NK-92 treated with Interleukin-12 subunit alpha and Interleukin-12 subunit beta, amount 100 ng/mL, for 24 hours (cell line): ENCODE data around the gene RNF166.

Source experiments
- DNase-seq: peaks from one replicate; lab custom pipeline; 2025; lab: John Stamatoyannopoulos, UW

Gene RNF166

DNA sequence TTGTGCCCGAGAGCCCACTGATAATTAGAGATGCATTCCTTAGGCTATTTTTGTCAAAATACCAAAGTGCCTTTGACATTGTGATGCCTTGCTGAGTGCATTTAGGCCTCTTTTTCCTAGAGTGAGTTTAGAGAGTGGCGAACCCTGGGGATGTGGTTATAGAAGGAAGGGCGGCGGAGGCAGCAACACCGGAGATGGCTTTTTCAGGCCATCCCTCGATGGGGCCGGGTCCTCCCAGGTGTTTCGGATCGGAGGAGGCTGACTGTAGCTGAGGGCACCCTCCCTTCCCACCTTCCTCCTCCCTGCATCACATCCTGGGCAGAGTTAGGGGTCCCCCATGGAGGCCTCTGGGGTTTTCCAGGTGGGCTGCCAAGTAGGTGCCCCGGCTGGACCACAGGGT, 13.3 kb downstream of the RNF166 start:
- no peak for DNase-seq

- DNase-seq, result no peak
These were observed 14.2 kb downstream of the RNF166 start for GRCh38 chr16:88691924-88692560.

GRCh38 chr16:88691129-88691813, 14.9 kb downstream of the RNF166 start:
- DNase-seq, result no peak

- no peak for DNase-seq
These were observed 15.7 kb downstream of the RNF166 start for GRCh38 chr16:88690341-88691128.

DNA sequence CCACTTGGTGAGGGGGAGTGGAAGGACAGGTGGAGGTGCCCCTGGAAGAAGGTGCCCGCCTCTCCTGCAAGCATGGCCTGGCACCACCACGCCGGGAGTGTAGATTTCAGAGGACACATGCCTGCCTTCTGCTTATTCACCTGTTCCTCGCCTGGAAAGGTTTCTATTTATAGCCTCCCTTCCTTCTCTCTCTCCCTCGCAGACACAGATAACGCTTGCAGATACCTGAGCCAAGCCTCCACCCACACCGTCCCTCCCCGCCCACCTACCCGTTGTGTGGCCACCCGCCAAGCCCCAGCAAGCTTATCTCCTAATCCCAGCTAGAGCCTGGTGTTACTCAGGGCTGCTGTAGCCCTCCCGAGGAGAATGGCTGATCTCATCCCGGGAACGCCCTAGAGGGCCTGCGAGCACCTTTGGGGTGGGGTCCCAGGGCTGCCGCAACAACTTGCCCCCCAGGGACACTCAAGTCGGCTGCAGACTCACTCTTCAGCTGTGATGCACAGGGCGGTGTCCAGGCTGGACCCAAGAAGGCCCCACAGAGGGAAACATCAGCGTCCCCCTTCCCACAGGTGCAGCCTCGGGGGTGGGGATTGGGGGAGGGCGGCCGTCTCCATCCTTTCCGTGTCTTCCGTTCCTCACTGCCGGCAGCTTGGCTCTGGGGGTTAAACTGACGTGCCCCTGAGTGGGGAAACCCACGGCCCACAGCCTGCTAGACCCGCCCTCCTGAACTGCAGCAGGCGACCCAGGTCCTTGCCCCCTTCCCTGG, 18.0 kb downstream of the RNF166 start:
- no peak for DNase-seq

GRCh38 chr16:88687676-88688012, 18.6 kb downstream of the RNF166 start:
- DNase-seq, result no peak

DNA sequence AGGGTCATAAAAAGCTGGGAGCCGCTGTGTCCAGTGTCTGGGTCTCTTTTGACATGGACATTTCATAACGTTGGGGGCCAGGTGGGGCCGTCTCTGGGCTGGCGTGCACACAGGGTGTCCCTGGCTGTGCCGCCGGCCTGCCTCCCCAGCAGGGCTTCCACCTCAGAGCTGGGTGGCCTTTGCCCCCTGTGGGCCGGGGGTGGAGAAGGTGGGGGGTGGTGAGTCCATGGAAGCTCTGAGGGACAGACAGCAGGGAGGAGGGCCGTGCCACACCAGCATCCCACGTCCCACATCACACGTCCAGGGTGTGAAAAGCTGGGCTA, 19.0 kb downstream of the RNF166 start:
- DNase-seq, result no peak

- DNase-seq, result no peak
These were observed 19.6 kb downstream of the RNF166 start, which contains the start of gene SNAI3 for GRCh38 chr16:88686439-88687253. SNAI3 (minus strand) TSS chr16:88686507; CDS start chr16:88686406, 101 bp downstream.

DNA sequence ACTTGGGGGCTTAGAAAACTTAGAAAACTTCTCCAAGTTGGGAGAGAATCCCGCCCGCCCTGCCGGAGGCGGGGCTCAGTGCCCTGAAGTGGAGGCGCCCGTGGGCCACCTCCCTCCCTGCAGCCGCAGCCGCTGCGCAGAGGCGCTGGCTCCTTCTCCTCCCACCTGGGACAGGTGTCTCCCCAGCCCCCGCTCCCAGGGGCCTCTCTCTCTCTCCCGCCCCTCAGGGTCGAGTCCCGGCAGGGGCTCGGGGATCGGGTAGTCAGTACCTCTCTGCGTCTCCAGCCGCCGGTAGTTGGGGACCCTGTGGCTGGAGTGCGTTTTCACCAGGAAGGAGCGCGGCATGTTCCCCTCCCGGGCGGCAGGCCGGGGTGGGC, 20.2 kb downstream of the RNF166 start:
- DNase-seq, result no peak

DNA sequence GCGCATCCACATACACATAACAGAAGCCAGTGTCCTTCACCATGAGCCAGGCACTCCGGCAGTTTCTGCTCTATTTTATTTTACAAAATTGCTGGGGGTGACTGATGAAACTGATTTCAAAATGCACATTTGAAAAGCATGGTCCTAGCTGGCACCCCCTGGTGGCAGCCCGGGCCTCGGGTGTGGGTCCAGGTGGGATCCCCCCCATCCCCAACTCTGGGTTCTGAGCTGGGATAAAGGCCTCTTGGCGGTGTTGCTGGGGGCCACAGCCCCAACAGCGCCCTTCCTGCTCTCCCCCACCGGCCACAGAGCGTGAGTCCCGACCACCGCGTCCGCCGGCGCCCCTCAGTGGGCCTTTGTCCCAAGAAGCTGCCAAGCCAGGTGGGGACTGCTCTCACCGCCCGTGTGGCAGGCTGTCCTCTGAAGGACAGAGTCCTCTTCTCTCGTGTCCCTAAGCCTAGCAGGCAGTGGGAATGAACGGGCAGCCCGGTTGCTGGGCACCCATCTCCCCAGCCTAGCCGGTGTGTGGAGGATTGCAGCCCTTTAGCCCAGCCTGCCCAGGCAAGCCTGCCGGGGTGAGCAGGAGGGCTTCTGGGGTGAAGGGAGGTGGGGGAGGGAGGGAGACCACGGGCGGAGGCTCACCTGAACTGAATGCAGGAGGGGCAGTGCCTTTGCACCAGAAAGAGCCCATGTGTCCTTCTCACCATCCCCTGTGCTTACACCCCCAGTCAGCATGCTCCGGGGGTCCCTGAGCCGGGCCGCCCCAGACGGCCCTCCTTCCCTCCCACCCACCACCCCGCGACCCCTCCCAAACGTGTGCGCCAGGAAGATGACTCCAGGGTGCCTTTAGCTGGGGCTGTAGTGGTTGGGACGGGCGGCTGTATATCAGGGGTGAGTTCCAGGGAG, 20.8 kb downstream of the RNF166 start:
- DNase-seq, result no peak

DNA sequence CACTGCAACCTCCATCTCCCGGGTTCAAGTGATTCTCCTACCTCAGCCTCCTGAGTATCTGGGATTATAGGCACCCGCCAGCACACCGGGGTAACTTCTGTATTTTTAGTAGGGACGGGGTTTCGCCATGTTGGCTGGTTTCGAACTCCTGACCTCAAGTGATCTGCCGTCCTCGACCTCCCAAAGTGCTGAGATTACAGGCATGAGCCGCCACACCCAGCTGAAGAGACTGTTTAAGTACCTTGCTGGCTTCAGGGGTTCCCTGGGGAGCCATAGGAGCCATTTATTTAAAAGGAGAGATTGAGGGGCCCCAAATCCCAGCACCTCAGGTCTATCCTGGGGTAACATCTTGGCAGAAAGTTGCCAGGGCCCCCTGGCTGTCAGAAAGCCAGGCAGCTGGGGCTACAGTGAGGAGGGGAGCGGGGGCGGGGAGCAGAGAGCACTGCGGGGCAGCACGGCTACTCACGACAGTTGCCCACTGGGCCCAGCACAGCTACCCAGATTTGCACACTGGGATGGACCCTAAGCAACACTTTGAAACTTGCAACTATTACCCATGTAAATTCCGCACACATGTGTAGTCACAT, 21.5 kb downstream of the RNF166 start:
- DNase-seq, result no peak

DNA sequence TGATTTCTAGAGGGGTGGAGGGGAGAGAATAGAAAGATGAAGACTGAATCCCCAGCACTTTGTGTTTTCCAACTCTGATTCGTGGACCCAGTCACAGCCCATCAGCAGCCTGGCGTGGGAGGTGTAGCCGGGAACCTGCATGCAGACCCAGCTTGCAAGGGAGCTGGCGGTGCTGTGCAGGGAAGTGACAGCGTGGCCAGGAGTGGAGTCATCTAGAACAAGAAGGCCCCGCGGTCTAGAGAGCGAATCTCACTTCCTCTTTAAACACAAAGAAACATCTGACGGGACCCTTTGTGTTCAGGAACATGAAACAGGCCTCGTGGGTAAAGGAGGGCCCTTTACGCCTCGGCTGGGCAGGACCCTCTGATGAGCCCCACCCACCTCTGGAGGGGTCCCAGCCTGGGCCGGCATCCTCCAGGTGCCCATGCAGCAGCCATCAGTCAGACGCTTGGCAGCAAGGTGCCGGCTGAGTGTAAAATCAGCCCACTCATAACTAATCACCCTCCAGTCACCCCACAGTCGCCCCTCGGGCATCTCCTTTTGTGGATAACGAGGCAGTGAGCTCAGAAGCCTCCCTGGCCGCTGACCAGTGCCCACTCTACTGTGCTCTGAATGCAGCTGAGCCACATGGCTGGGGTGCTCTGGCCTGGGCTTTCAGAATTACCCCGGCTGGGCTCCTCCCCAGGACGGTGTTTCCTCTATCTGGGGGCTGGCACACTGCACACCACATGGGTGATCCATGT, 24.3 kb downstream of the RNF166 start:
- no peak for DNase-seq

DNA sequence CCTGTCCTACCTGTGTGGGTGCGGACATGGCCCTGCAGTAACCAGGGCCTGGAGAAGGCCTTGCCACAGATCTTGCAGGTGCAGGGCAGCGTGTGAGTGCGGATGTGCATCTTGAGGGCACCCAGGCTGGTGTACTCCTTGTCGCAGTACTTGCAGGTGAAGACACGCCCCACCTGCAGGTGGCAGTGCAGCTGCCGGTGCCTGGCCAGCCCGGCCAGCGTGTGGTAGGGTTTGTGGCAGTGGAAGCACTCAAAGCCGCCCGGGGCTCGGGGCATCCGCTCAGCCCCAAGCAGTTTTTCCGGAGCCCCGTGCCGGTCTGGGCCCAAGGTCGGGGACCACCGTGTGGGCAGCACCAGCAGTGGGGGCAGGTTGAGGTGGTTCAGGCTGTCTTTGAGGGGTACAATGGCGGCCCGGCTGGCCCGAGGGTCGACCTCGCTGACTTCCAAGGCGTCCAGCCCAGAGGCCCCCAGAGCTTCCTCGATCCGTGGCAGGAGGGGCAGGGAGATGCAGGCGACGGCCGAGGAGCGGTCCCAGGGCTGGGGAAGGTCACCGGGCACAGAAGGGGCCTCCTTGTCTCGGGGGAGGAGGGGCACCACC, 25.0 kb downstream of the RNF166 start:
- no peak for DNase-seq

DNA sequence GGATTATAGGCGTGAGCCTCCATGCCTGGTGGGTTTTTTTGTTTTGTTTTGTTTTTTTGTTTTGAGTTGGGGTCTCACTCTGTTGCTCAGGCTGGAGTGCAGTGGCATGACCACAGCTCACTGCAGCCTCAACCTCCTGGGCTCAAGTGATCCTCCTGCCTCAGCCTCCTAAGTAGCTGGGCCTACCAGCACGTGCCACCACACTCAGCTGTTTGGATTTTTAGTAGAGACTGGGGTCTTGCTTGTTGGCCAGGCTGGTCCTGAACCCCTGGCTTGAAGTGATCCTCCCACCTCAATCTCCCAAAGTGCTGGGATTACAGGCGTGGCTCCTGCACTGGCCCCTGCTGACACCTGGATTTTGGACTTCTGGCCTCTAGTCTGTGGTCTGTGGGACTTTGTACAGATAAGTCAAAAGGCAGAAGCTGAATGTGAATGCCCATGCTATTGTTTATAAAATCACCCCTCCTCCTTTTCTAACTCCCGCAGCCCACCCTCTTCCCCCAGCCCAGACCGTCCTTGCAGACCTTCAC, 25.6 kb downstream of the RNF166 start:
- DNase-seq, result no peak

- DNase-seq, result no peak
These were observed 27.8 kb downstream of the RNF166 start for GRCh38 chr16:88678224-88678979.

GRCh38 chr16:88677721-88678120, 28.5 kb downstream of the RNF166 start:
- DNase-seq, result no peak

DNA sequence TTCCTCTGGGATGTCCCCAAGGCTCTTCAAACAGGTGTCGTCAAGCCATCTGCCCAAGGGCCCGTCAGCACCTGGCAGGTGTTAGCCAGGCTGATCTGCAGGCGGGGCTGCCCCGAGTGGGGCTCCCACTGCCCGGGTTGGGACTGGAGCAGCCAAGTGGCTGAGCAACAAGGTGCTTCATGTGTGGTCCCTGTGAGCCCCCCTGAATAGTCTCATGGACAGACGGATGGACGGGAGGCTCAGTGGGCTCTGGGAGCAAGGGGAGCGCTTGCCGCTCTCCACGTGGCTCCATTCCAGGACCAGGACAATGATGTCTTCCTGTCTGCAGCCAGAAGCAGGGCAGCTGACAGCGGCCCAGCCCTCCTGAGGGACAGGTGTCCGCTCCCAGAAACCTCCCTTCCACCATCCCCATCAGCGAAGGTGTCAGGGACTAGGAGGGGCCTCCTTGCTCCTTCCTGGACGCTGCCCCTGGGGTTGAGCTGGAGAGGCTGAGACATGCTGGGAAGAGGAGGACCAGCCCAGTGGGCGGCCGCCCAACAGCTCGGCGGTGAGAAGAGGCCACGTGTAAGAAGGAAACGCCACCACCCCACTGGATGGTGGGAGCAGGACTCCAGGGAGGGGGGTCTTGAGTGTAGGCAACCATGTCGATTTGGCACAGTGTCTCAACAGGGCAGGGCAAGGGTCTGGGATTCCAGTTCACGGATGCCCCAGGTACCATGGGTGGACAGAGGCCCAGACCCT, 29.5 kb downstream of the RNF166 start:
- no peak for DNase-seq
